Measurements from ENCODE around the gene ANTXR1.
"Not testable (repeated sequence)": the region's sequence is repeated elsewhere in the genome, so short reads cannot be mapped to it uniquely, and the experiment has no call there.

ANTXR1 gene

GRCh38 chr2:69248232-69248631 is 235.3 kb downstream of the ANTXR1 start:
- Mint-ChIP-seq H3K36me3 (no peaks in the 10 kb centered on the region), H3K9me3 (no peaks in the 10 kb centered on the region), H3K4me1 (no peaks in the 10 kb centered on the region), H3K27ac (no peak overlapping the region), H3K4me3 (no peak overlapping the region), H3K27me3 (peaks cover 27% of the 10 kb centered on the region)
- no peak for DNase-seq
- CTCF ChIA-PET = no interaction called here

GRCh38 chr2:69250981-69251380 is 238.0 kb downstream of the ANTXR1 start:
- no peak for DNase-seq
- Mint-ChIP-seq H3K27me3 (peaks cover 22% of the 10 kb centered on the region), H3K9me3 (no peaks in the 10 kb centered on the region), H3K4me3 (no peak overlapping the region), H3K4me1 (no peaks in the 10 kb centered on the region), H3K36me3 (no peaks in the 10 kb centered on the region), H3K27ac (no peak overlapping the region)
- CTCF ChIA-PET = no interaction called here

DNA sequence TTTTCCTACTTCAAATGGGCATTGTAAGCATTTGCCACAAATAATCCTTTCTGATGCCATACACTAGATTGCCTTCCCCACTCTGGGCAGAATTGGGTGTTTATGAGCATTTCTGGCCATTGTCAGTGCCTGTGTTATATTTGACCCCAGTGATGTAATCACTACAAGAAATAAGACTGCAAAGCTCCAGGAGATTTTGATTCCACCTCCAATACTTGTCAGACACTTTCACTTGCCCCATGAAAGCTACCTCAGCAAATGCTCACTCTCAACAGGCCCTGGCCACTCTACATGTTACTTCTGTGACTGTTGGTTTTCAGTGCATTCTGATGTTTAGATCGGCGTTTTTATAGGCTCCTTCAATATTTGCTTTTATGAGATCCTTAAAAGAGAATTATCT is 239.0 kb downstream of the ANTXR1 start:
- H3K4me1 Mint-ChIP-seq = no peaks in the 10 kb centered on the region
- CTCF ChIA-PET = no interaction called here
- H3K27ac Mint-ChIP-seq = no peak overlapping the region
- no peak for DNase-seq
- no peaks in the 10 kb centered on the region for H3K36me3 Mint-ChIP-seq
- no peaks in the 10 kb centered on the region for H3K9me3 Mint-ChIP-seq
- H3K27me3 Mint-ChIP-seq = peaks cover 23% of the 10 kb centered on the region
- no peak overlapping the region for H3K4me3 Mint-ChIP-seq

- CTCF ChIA-PET = no interaction called here
- H3K9me3 Mint-ChIP-seq = no peaks in the 10 kb centered on the region
- no peak overlapping the region for H3K27ac Mint-ChIP-seq
- DNase-seq = no peak
- no peak overlapping the region for H3K4me3 Mint-ChIP-seq
- no peaks in the 10 kb centered on the region for H3K36me3 Mint-ChIP-seq
- H3K4me1 Mint-ChIP-seq = no peaks in the 10 kb centered on the region
- H3K27me3 Mint-ChIP-seq = peaks cover 14% of the 10 kb centered on the region
Observed at GRCh38 chr2:69253112-69253511, 240.1 kb downstream of the ANTXR1 start.

- Mint-ChIP-seq H3K36me3 (no peaks in the 10 kb centered on the region), H3K27me3 (peaks cover 14% of the 10 kb centered on the region), H3K4me3 (no peak overlapping the region), H3K27ac (no peak overlapping the region), H3K9me3 (peaks cover 2% of the 10 kb centered on the region), H3K4me1 (no peaks in the 10 kb centered on the region)
- no peak for DNase-seq
- CTCF ChIA-PET = no interaction called here
Observed at GRCh38 chr2:69253611-69254301, 240.8 kb downstream of the ANTXR1 start.

GRCh38 chr2:69255760-69256159 is 242.8 kb downstream of the ANTXR1 start:
- CTCF ChIA-PET = no interaction called here
- Mint-ChIP-seq H3K9me3 (peaks cover 14% of the 10 kb centered on the region), H3K4me1 (no peaks in the 10 kb centered on the region), H3K36me3 (no peaks in the 10 kb centered on the region), H3K27me3 (peaks cover 19% of the 10 kb centered on the region), H3K4me3 (no peak overlapping the region), H3K27ac (no peak overlapping the region)
- DNase-seq = no peak

DNA sequence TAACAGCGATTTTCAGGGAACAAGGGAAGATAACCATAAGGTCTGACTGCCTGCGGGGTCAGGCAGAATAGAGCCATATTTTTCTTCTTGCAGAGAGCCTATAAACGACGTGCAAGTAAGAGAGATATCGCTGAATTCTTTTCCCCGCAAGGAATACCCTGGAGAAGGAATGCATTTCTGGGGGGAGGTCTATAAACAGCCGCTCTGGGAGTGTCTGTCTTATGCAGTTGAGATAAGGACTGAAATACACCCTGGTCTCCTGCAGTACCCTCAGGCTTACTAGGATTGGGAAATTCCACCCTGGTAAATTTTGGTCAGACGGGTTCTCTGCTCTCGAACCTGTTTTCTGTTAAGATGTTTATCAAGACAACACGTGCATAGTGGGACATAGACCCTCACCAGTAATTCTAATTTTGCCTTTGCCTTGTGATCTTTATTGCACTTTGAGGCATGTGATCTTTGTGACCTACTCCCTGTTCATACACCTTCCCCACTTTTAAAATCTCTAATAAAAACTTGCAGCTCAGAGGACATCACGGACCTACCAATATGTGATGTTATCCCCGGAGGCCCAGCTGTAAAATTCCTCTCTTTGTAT is 247.1 kb downstream of the ANTXR1 start:
- H3K36me3 Mint-ChIP-seq, H3K27ac Mint-ChIP-seq, CTCF ChIA-PET, DNase-seq, H3K4me3 Mint-ChIP-seq, H3K4me1 Mint-ChIP-seq: not testable (repeated sequence)
- H3K9me3 Mint-ChIP-seq = peaks cover 18% of the 10 kb centered on the region
- H3K27me3 Mint-ChIP-seq = peaks cover 25% of the 10 kb centered on the region

- H3K36me3 Mint-ChIP-seq = no peaks in the 10 kb centered on the region
- H3K9me3 Mint-ChIP-seq = peaks cover 18% of the 10 kb centered on the region
- no peaks in the 10 kb centered on the region for H3K4me1 Mint-ChIP-seq
- no peak for DNase-seq
- H3K27ac Mint-ChIP-seq = no peak overlapping the region
- H3K4me3 Mint-ChIP-seq = no peak overlapping the region
- H3K27me3 Mint-ChIP-seq = peaks cover 30% of the 10 kb centered on the region
- CTCF ChIA-PET = no interaction called here
Observed at GRCh38 chr2:69260666-69261065, 247.7 kb downstream of the ANTXR1 start.

- no peaks in the 10 kb centered on the region for H3K36me3 Mint-ChIP-seq
- CTCF ChIA-PET = no interaction called here
- H3K27ac Mint-ChIP-seq = no peak overlapping the region
- no peaks in the 10 kb centered on the region for H3K4me1 Mint-ChIP-seq
- H3K9me3 Mint-ChIP-seq = no peaks in the 10 kb centered on the region
- DNase-seq = no peak
- H3K4me3 Mint-ChIP-seq = no peak overlapping the region
- peaks cover 41% of the 10 kb centered on the region for H3K27me3 Mint-ChIP-seq
Observed at GRCh38 chr2:69269330-69269729, 256.4 kb downstream of the ANTXR1 start.

GRCh38 chr2:69271831-69272257 is 258.9 kb downstream of the ANTXR1 start:
- Mint-ChIP-seq H3K4me3 (no peak overlapping the region), H3K27me3 (peaks cover 28% of the 10 kb centered on the region), H3K4me1 (no peaks in the 10 kb centered on the region), H3K27ac (no peak overlapping the region), H3K9me3 (no peaks in the 10 kb centered on the region), H3K36me3 (no peaks in the 10 kb centered on the region)
- no peak for DNase-seq
- CTCF ChIA-PET = no interaction called here

GRCh38 chr2:69272803-69273471 is 260.0 kb downstream of the ANTXR1 start:
- Mint-ChIP-seq H3K27me3 (peaks cover 25% of the 10 kb centered on the region), H3K27ac (no peak overlapping the region), H3K4me1 (no peaks in the 10 kb centered on the region), H3K4me3 (no peak overlapping the region), H3K9me3 (no peaks in the 10 kb centered on the region), H3K36me3 (no peaks in the 10 kb centered on the region)
- CTCF ChIA-PET = no interaction called here
- DNase-seq = no peak

GRCh38 chr2:69275490-69275889 is 262.5 kb downstream of the ANTXR1 start:
- Mint-ChIP-seq H3K9me3 (no peaks in the 10 kb centered on the region), H3K27ac (no peak overlapping the region), H3K4me3 (no peak overlapping the region), H3K27me3 (peaks cover 28% of the 10 kb centered on the region), H3K4me1 (no peaks in the 10 kb centered on the region), H3K36me3 (no peaks in the 10 kb centered on the region)
- CTCF ChIA-PET = no interaction called here
- DNase-seq = no peak

DNA sequence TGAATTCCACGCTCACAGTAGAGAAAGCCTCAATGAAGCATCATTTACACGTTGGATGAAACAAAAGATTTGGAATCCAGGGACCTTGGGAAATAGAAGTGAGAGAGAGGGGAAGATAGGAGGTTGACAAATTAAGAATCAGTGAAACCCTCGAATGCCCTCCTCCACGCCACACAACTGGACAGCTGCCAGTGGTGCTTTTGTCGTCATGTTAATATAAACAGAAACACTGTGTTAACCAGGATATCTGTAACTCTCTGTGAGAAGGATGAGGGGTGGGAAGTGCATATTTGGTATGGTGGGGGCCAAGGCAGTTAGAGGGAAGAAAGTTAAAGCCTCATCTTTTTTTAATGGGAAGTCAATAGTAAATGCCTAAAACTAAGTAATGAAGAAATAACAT is 265.4 kb downstream of the ANTXR1 start:
- H3K9me3 Mint-ChIP-seq = no peaks in the 10 kb centered on the region
- no peak overlapping the region for H3K4me3 Mint-ChIP-seq
- no peaks in the 10 kb centered on the region for H3K36me3 Mint-ChIP-seq
- no peaks in the 10 kb centered on the region for H3K4me1 Mint-ChIP-seq
- no peak overlapping the region for H3K27ac Mint-ChIP-seq
- CTCF ChIA-PET = interaction anchor here (1.1 kb wide), 1 partner anchor 12 kb away, joined by 3 read pairs; no protein-coding TSS in a partner anchor
- no peak for DNase-seq
- peaks cover 15% of the 10 kb centered on the region for H3K27me3 Mint-ChIP-seq

- no peak for DNase-seq
- no peaks in the 10 kb centered on the region for H3K9me3 Mint-ChIP-seq
- CTCF ChIA-PET = no interaction called here
- H3K4me1 Mint-ChIP-seq = no peaks in the 10 kb centered on the region
- no peaks in the 10 kb centered on the region for H3K36me3 Mint-ChIP-seq
- peaks cover 10% of the 10 kb centered on the region for H3K27me3 Mint-ChIP-seq
- H3K27ac Mint-ChIP-seq = no peak overlapping the region
- H3K4me3 Mint-ChIP-seq = no peak overlapping the region
Observed at GRCh38 chr2:69279211-69279610, 266.2 kb downstream of the ANTXR1 start.
